ENCODE measurements around the gene PAX5. TPM values are rescaled to one million over a fixed set of nuclear protein-coding genes. Genes with fewer than 3 reads are reported as not detected.

PAX5 gene
- total and polyA plus RNA-seq, 9 donors, result 0.02 to 0.28 (median 0.05) TPM; not detected in 6

- TF ChIP-seq EP300 (IDR thresholded peaks at IDR 0.05) (no peak), POLR2A (IDR thresholded peaks at IDR 0.05) (no peak), CTCF (IDR thresholded peaks at IDR 0.05) (no peak)
- Histone ChIP-seq H3K4me3 (no peak overlapping the region), H3K9me3 (no peaks in the 10 kb centered on the region), H3K4me1 (ENCODE audit: insufficient read depth) (no peaks in the 10 kb centered on the region), H3K36me3 (no peaks in the 10 kb centered on the region), H3K27ac (no peak overlapping the region), H3K27me3 (no peaks in the 10 kb centered on the region)
- intact Hi-C loops (cut with DNase I), result loop anchor here in 1 of 4 donors (10.0 kb wide), 1 partner anchor 223 kb away; no protein-coding TSS in a partner anchor
- DNase-seq, result no peak
- 68 to 71% (median 70%) methylated on average over 22 of the region's 22 CpGs for WGBS, 3 donors
Observed at GRCh38 chr9:36867672-36868471, 166.2 kb downstream of the PAX5 start.

- Histone ChIP-seq H3K4me3 (no peak overlapping the region), H3K36me3 (no peaks in the 10 kb centered on the region), H3K4me1 (ENCODE audit: insufficient read depth) (no peaks in the 10 kb centered on the region), H3K9me3 (no peaks in the 10 kb centered on the region), H3K27me3 (no peaks in the 10 kb centered on the region), H3K27ac (no peak overlapping the region)
- WGBS, 3 donors, result 90 to 94% (median 94%) methylated on average over 8 of the region's 8 CpGs
- intact Hi-C loops (cut with DNase I), result loop anchor here in 1 of 4 donors (10.0 kb wide), 1 partner anchor 222 kb away; no protein-coding TSS in a partner anchor
- DNase-seq, result no peak
- TF ChIP-seq EP300 (IDR thresholded peaks at IDR 0.05) (no peak), CTCF (IDR thresholded peaks at IDR 0.05) (no peak), POLR2A (IDR thresholded peaks at IDR 0.05) (no peak)
Observed at GRCh38 chr9:36867241-36867640, 166.8 kb downstream of the PAX5 start.

- H3K27ac ChIP-seq, result no peak overlapping the region
- no peaks in the 10 kb centered on the region for H3K27me3 ChIP-seq
- H3K9me3 ChIP-seq, result no peaks in the 10 kb centered on the region
- H3K4me3 ChIP-seq, result no peak overlapping the region
- no peaks in the 10 kb centered on the region for H3K36me3 ChIP-seq
- WGBS, 3 donors, result 81 to 93% (median 88%) methylated on average over 7 of the region's 7 CpGs
- TF ChIP-seq POLR2A (IDR thresholded peaks at IDR 0.05), result no peak
- no peak for TF ChIP-seq CTCF (IDR thresholded peaks at IDR 0.05)
- TF ChIP-seq EP300 (IDR thresholded peaks at IDR 0.05), result no peak
- intact Hi-C loops (cut with DNase I), result loop anchor here in 1 of 4 donors (10.0 kb wide), 1 partner anchor 222 kb away; no protein-coding TSS in a partner anchor
- H3K4me1 ChIP-seq (ENCODE audit: insufficient read depth), result no peaks in the 10 kb centered on the region
- DNase-seq, result no peak
Observed at GRCh38 chr9:36866840-36867239, 167.2 kb downstream of the PAX5 start.

- Histone ChIP-seq H3K4me1 (ENCODE audit: insufficient read depth) (no peaks in the 10 kb centered on the region), H3K27ac (no peak overlapping the region), H3K9me3 (no peaks in the 10 kb centered on the region), H3K27me3 (no peaks in the 10 kb centered on the region), H3K36me3 (no peaks in the 10 kb centered on the region), H3K4me3 (no peak overlapping the region)
- intact Hi-C loops (cut with DNase I), result loop anchor here in 1 of 4 donors (10.0 kb wide), 1 partner anchor 221 kb away; no protein-coding TSS in a partner anchor
- 81 to 88% (median 85%) methylated on average over 20 of the region's 20 CpGs for WGBS, 3 donors
- TF ChIP-seq EP300 (IDR thresholded peaks at IDR 0.05) (no peak), CTCF (IDR thresholded peaks at IDR 0.05) (no peak), POLR2A (IDR thresholded peaks at IDR 0.05) (no peak)
- no peak for DNase-seq
Observed at GRCh38 chr9:36865731-36866635, 168.1 kb downstream of the PAX5 start.

Data from ovary (tissue), 9 donors.